MM.1S (cell line): Measurements from ENCODE around the gene TTC28.

Experiments used
- DNase-seq: peaks from one replicate; pipeline ENCODE4 v3.0.0-alpha.2; 2015
- H2AFZ ChIP-seq: fragments of 300-600 bp; sonication (generic); 2 replicates; pipeline ENCODE4 v1.6.0; 2016; ENCODE audit warnings: antibody characterized with exemption, low read length
- H3F3A ChIP-seq: fragments of 300-600 bp; sonication (generic); 2 replicates; pipeline ENCODE4 v1.6.1; 2016; ENCODE audit warnings: mild to moderate bottlenecking, antibody characterized with exemption, low read length, moderate library complexity, mixed read lengths; ENCODE audit not compliant: insufficient read depth
- H3K27ac ChIP-seq: fragments of 300-600 bp; sonication (generic); 2 replicates; pipeline ENCODE4 v1.5.1; 2016; ENCODE audit warnings: mild to moderate bottlenecking, low read length
- H3K27me3 ChIP-seq: fragments of 300-600 bp; sonication (generic); replicated peaks from 2 replicates; pipeline ENCODE4 v1.6.0; 2016; ENCODE audit warnings: low read length; ENCODE audit not compliant: insufficient read depth
- H3K36me3 ChIP-seq: fragments of 300-600 bp; sonication (generic); replicated peaks from 2 replicates; pipeline ENCODE4 v1.6.1; 2016; ENCODE audit warnings: mild to moderate bottlenecking, low read length, mixed read lengths; ENCODE audit not compliant: insufficient read depth
- H3K4me1 ChIP-seq: fragments of 300-600 bp; sonication (generic); 2 replicates; pipeline ENCODE4 v1.6.1; 2016; ENCODE audit warnings: low read length, mixed read lengths
- H3K4me2 ChIP-seq: fragments of 300-600 bp; sonication (generic); 2 replicates; pipeline ENCODE4 v1.6.0; 2016; ENCODE audit warnings: low read depth, low read length
- H3K4me3 ChIP-seq: fragments of 300-600 bp; sonication (generic); 2 replicates; pipeline ENCODE4 v1.5.1; 2016; ENCODE audit warnings: low read length, mixed read lengths
- H3K79me2 ChIP-seq: fragments of 300-600 bp; sonication (generic); 2 replicates; pipeline ENCODE4 v1.6.1; 2016; ENCODE audit warnings: mixed run types, low read length, mixed read lengths
- H3K9ac ChIP-seq: fragments of 300-600 bp; sonication (generic); 2 replicates; pipeline ENCODE4 v1.6.1; 2016; ENCODE audit warnings: low read length, mixed read lengths
- H3K9me2 ChIP-seq: fragments of 300-600 bp; sonication (generic); replicated peaks from 2 replicates; pipeline ENCODE4 v1.6.1; 2016; ENCODE audit warnings: mild to moderate bottlenecking, low read length, mixed read lengths; ENCODE audit not compliant: insufficient read depth
- H3K9me3 ChIP-seq: fragments of 300-600 bp; sonication (generic); replicated peaks from 2 replicates; pipeline ENCODE4 v1.6.1; 2016; ENCODE audit warnings: mild to moderate bottlenecking, low read length, mixed read lengths; ENCODE audit not compliant: insufficient read depth
- H4K20me1 ChIP-seq: fragments of 300-600 bp; sonication (generic); 2 replicates; pipeline ENCODE4 v1.6.1; 2016; ENCODE audit warnings: mild to moderate bottlenecking, low read length, moderate library complexity, mixed read lengths; ENCODE audit not compliant: insufficient read depth
- CTCF ChIP-seq: fragments of 300-600 bp; sonication (generic); IDR thresholded peaks from 2 replicates; pipeline ENCODE4 v1.5.1; 2016; ENCODE audit warnings: antibody characterized with exemption, low read length, mixed read lengths
- EZH2 ChIP-seq: fragments of 300-600 bp; sonication (generic); optimal IDR thresholded peaks from 2 replicates; pipeline ENCODE3; 2017; ENCODE audit warnings: low read depth, mild to moderate bottlenecking, antibody characterized with exemption, low read length, mixed read lengths
- EZH2phosphoT487 ChIP-seq: fragments of 300-600 bp; sonication (generic); IDR thresholded peaks from 2 replicates; pipeline ENCODE4 v1.6.1; 2018; ENCODE audit warnings: antibody characterized with exemption, low read length

TTC28 gene

GRCh38 chr22:27995801-27996528 lies 683.7 kb downstream of the TTC28 start:
- DNase-seq: no peak
- no peaks in the 10 kb centered on the region for H3K27me3 ChIP-seq
- H3K4me2 ChIP-seq: no peak overlapping the region
- no peak overlapping the region for H3K27ac ChIP-seq
- TF ChIP-seq EZH2: no peak
- TF ChIP-seq CTCF: no peak
- H4K20me1 ChIP-seq: no peaks in the 10 kb centered on the region
- no peaks in the 10 kb centered on the region for H3K36me3 ChIP-seq
- no peaks in the 10 kb centered on the region for H3K9me3 ChIP-seq
- H3F3A ChIP-seq: no peaks in the 10 kb centered on the region
- no peak overlapping the region for H3K4me3 ChIP-seq
- no peaks in the 10 kb centered on the region for H3K4me1 ChIP-seq
- H2AFZ ChIP-seq: no peak overlapping the region
- no peaks in the 10 kb centered on the region for H3K9me2 ChIP-seq
- H3K79me2 ChIP-seq: no peaks in the 10 kb centered on the region
- no peak overlapping the region for H3K9ac ChIP-seq

- no peak overlapping the region for H3K4me2 ChIP-seq
These were observed 684.9 kb downstream of the TTC28 start for GRCh38 chr22:27994481-27995331.

GRCh38 chr22:27993774-27994350 lies 685.8 kb downstream of the TTC28 start:
- Histone ChIP-seq H2AFZ (no peak overlapping the region), H3K4me3 (no peak overlapping the region), H4K20me1 (no peaks in the 10 kb centered on the region), H3K27ac (no peak overlapping the region), H3K36me3 (no peaks in the 10 kb centered on the region), H3K79me2 (no peaks in the 10 kb centered on the region), H3K9me2 (no peaks in the 10 kb centered on the region), H3K27me3 (no peaks in the 10 kb centered on the region), H3K9ac (no peak overlapping the region), H3K4me2 (no peak overlapping the region), H3K9me3 (no peaks in the 10 kb centered on the region), H3K4me1 (no peaks in the 10 kb centered on the region), H3F3A (no peaks in the 10 kb centered on the region)
- TF ChIP-seq EZH2 (no peak), EZH2phosphoT487 (no peak), CTCF (no peak)
- no peak for DNase-seq

More at GRCh38 chr22:27994481-27995331, 684.9 kb downstream of the TTC28 start:
- Histone ChIP-seq H3K9me2 (no peaks in the 10 kb centered on the region), H3K9me3 (no peaks in the 10 kb centered on the region), H3K36me3 (no peaks in the 10 kb centered on the region), H3K4me3 (no peak overlapping the region), H2AFZ (no peak overlapping the region), H3K27ac (no peak overlapping the region), H3F3A (no peaks in the 10 kb centered on the region), H3K4me1 (no peaks in the 10 kb centered on the region), H3K79me2 (no peaks in the 10 kb centered on the region), H4K20me1 (no peaks in the 10 kb centered on the region), H3K27me3 (no peaks in the 10 kb centered on the region), H3K9ac (no peak overlapping the region)
- TF ChIP-seq CTCF (no peak), EZH2 (no peak), EZH2phosphoT487 (no peak)
- no peak for DNase-seq
